Measurements from ENCODE around the gene HNRNPA0. TPM values are rescaled to one million over a fixed set of nuclear protein-coding genes. Genes with fewer than 3 reads are reported as not detected.

HNRNPA0 gene
- total and polyA plus RNA-seq, 2 of the 8 experiments (the other 6 are each of a cell fraction or from before 2014, with no cell fraction given) = 22.0 to 71.3 TPM

GRCh38 chr5:137737349-137738131, 16.6 kb downstream of the HNRNPA0 start (continued):
- no peak for TF ChIP-seq CHD1 (IDR thresholded peaks at IDR 0.05; ENCODE audit: low read depth, low read length)
- no peak for TF ChIP-seq MAFK (IDR thresholded peaks at IDR 0.05; ENCODE audit: low read depth, low read length)
- no peak for TF ChIP-seq SP1 (IDR thresholded peaks at IDR 0.05; ENCODE audit: low read depth, low read length)
- no peak for TF ChIP-seq CBX5 (IDR thresholded peaks at IDR 0.05; ENCODE audit: low read depth, low read length)
- TF ChIP-seq SRF (IDR thresholded peaks at IDR 0.05; ENCODE audit: low read depth, low read length) = no peak
- TF ChIP-seq TAF7 (optimal IDR thresholded peaks at IDR 0.05; ENCODE audit: borderline replicate concordance, low read depth, low read length) = no peak
- no peak for TF ChIP-seq TAF1 (IDR thresholded peaks at IDR 0.05; ENCODE audit: low read depth, low read length)
- no peak for TF ChIP-seq ASH2L (IDR thresholded peaks at IDR 0.05; ENCODE audit: low read length)

All from H1 (cell line).